ENCODE data around the gene HES2.

- TF ChIP-seq CTCF (IDR thresholded peaks at IDR 0.05 in 8 of 11, conservative IDR thresholded peaks at IDR 0.05 in 3 of 11): no peak
- TF ChIP-seq POLR2A (IDR thresholded peaks at IDR 0.05): no peak
Measured at GRCh38 chr1:6462412-6463119, 42.8 kb upstream of the HES2 start.

All from spleen (tissue), 7 donors.